K562 (cell line): ENCODE results near the gene HTR4. TPM values are rescaled to one million over a fixed set of nuclear protein-coding genes. Genes with fewer than 3 reads are reported as not detected.

Experiments
- ATAC-seq: fragments of 200-7000 bp; cut with Tn5 transposase; 3 replicates; pipeline ENCODE4 v1.9.1; 2020; ENCODE audit warnings: moderate library complexity
- BruUV-seq: library from RNA; stranded (reverse); fragments of 400-500 nt; replicated peaks from 2 replicates; lab custom pipeline; 2021; lab: Mats Ljungman, UMichigan
- CTCF ChIA-PET: fragments of 300-600 bp; formaldehyde crosslinking; extraction: SDS; loops from one replicate; lab custom pipeline; 2021; ENCODE audit warnings: low intra/inter-chr PET ratio; lab: Yijun Ruan, JAX
- POLR2A ChIA-PET: fragments of 300-600, 350-650 bp; sonication (Branson Sonifier 250); formaldehyde crosslinking; extraction: SDS; loops from one replicate; lab custom pipeline; 2021; ENCODE audit warnings: antibody characterized with exemption, inconsistent platforms; lab: Yijun Ruan, JAX
- DNase-seq, 4 experiments: peaks; one replicate each; pipeline versions ENCODE4 v3.0.0 to v3.0.0-alpha.2; 2011 to 2018; ENCODE audit warnings: low spot score in 3 of 4, mixed read lengths in 3 of 4; ENCODE audit errors: extremely low read depth in 1 of 4
- FAIRE-seq: peaks from 2 replicates; lab custom pipeline; 2011; peaks lifted over from hg19 to GRCh38; lab: Jason Lieb, UNC
- H2AFZ ChIP-seq: 2 replicates; pipeline ENCODE4 v1.6.0; 2011; ENCODE audit warnings: low read depth, low read length, control low read depth, inconsistent platforms
- H3K27ac ChIP-seq: fragments of 200-600 bp; 3 replicates; pipeline ENCODE4 v1.8.0; 2011; ENCODE audit warnings: low read depth, mild to moderate bottlenecking, control low read depth, inconsistent platforms, low read length, moderate library complexity, mixed read lengths; ENCODE audit errors: extremely low read depth
- H3K27me3 ChIP-seq, 2 experiments: fragments of 300-600 bp in 1 of 2; 2 replicates in 1 of 2; 3 replicates in 1 of 2; pipeline versions ENCODE4 v1.6.0 to v1.8.0; 2011; ENCODE audit warnings: inconsistent platforms in 2 of 2, low read length in 2 of 2, mild to moderate bottlenecking in 1 of 2, mixed read lengths in 1 of 2, moderate library complexity in 1 of 2; ENCODE audit not compliant: control insufficient read depth in 2 of 2, insufficient read depth in 2 of 2
- H3K36me3 ChIP-seq: fragments of 300-600 bp; 3 replicates; pipeline ENCODE4 v1.8.0; 2011; ENCODE audit warnings: mild to moderate bottlenecking, low read length, inconsistent platforms; ENCODE audit not compliant: control insufficient read depth, insufficient read depth
- H3K4me1 ChIP-seq, 2 experiments: fragments of 200-600 bp in 1 of 2; replicated peaks in 1 of 2; 2 replicates in 1 of 2; 3 replicates in 1 of 2; pipeline versions ENCODE4 v1.5.1 to v1.8.0; 2011; ENCODE audit warnings: inconsistent platforms in 2 of 2, low read length in 2 of 2, mild to moderate bottlenecking in 1 of 2, mixed read lengths in 1 of 2, moderate library complexity in 1 of 2; ENCODE audit not compliant: control insufficient read depth in 2 of 2, insufficient read depth in 2 of 2
- H3K4me2 ChIP-seq: 2 replicates; pipeline ENCODE4 v1.6.1; 2011; ENCODE audit warnings: low read length, control low read depth, inconsistent platforms, mixed read lengths; ENCODE audit not compliant: insufficient read depth
- H3K4me3 ChIP-seq: fragments of 200-600 bp; sonication (generic), shearing (Covaris generic); 2 replicates; pipeline ENCODE4 v1.5.1; 2016; ENCODE audit warnings: control low read depth, inconsistent platforms
- H3K79me2 ChIP-seq: fragments of 200-600 bp; 3 replicates; pipeline ENCODE4 v1.8.0; 2011; ENCODE audit warnings: low read length, inconsistent platforms; ENCODE audit not compliant: control insufficient read depth, insufficient read depth
- H3K9ac ChIP-seq, 2 experiments: 2 replicates each; pipeline versions ENCODE4 v1.6.0 to v1.6.1; 2011; ENCODE audit warnings: low read depth in 2 of 2, low read length in 2 of 2, control low read depth in 1 of 2, inconsistent platforms in 1 of 2, mild to moderate bottlenecking in 1 of 2, mixed read lengths in 1 of 2; ENCODE audit not compliant: insufficient read depth in 1 of 2
- H3K9me1 ChIP-seq: one replicate; pipeline ENCODE4 v1.6.0; 2011; ENCODE audit warnings: inconsistent platforms, mild to moderate bottlenecking, low read length, moderate library complexity; ENCODE audit not compliant: control insufficient read depth, insufficient read depth
- H3K9me3 ChIP-seq: replicated peaks from 2 replicates; pipeline ENCODE4 v1.5.1; 2011; ENCODE audit warnings: low read depth, low read length, inconsistent platforms; ENCODE audit not compliant: control insufficient read depth, insufficient read depth
- H4K20me1 ChIP-seq: replicated peaks from 2 replicates; pipeline ENCODE4 v1.6.1; 2011; ENCODE audit warnings: low read length, inconsistent platforms, mixed read lengths; ENCODE audit not compliant: control insufficient read depth, insufficient read depth
- ADNP ChIP-seq: fragments of 200-800 bp; sonication (Bioruptor generic); IDR thresholded peaks from 2 replicates; pipeline ENCODE4 v1.6.1; 2016; ENCODE audit warnings: missing genetic modification characterization, missing compliant biosample characterization
- BMI1 ChIP-seq: fragments of 150-350 bp; IDR thresholded peaks from 2 replicates; pipeline ENCODE4 v1.6.1; 2014; ENCODE audit warnings: low read length
- CCAR2 ChIP-seq: fragments of 200-400 bp; formaldehyde crosslinking; IDR thresholded peaks from 2 replicates; pipeline ENCODE4 v1.6.1; 2017; ENCODE audit warnings: mild to moderate bottlenecking, low read depth, low read length
- CREBBP ChIP-seq: IDR thresholded peaks from one replicate; pipeline ENCODE4 v1.6.1; 2012; ENCODE audit warnings: low read depth, mild to moderate bottlenecking, control low read depth, inconsistent platforms, low read length
- E4F1 ChIP-seq: fragments of 250-450 bp; sonication (Bioruptor Pico); IDR thresholded peaks from 2 replicates; pipeline ENCODE4 v1.5.0; 2021; ENCODE audit warnings: mild to moderate bottlenecking, borderline replicate concordance
- HLTF ChIP-seq: fragments of 450-650 bp; IDR thresholded peaks from 2 replicates; pipeline ENCODE4 v1.6.1; 2016
- ILF3 ChIP-seq: fragments of 450-650 bp; IDR thresholded peaks from 2 replicates; pipeline ENCODE4 v1.6.1; 2018; ENCODE audit warnings: antibody characterized with exemption, mild to moderate bottlenecking, moderate library complexity, borderline replicate concordance
- MTA3 ChIP-seq: fragments of 450-650 bp; formaldehyde crosslinking; IDR thresholded peaks from 2 replicates; pipeline ENCODE4 v1.6.1; 2017; ENCODE audit warnings: mild to moderate bottlenecking, borderline replicate concordance
- PHB2 ChIP-seq: fragments of 450-650 bp; IDR thresholded peaks from 2 replicates; pipeline ENCODE4 v1.6.1; 2017; ENCODE audit warnings: low read depth
- SETDB1 ChIP-seq: IDR thresholded peaks from one replicate; pipeline ENCODE4 v1.6.1; 2012; ENCODE audit warnings: low read length, control low read depth, inconsistent platforms
- TSC22D4 ChIP-seq: fragments of 450-650 bp; IDR thresholded peaks from 2 replicates; pipeline ENCODE4 v1.6.1; 2016; ENCODE audit warnings: missing genetic modification characterization, missing biosample characterization, control low read depth
- ZBTB7A ChIP-seq: IDR thresholded peaks from 2 replicates; pipeline ENCODE4 v1.6.1; 2011; ENCODE audit warnings: low read depth, mild to moderate bottlenecking, low read length, moderate library complexity, borderline replicate concordance; ENCODE audit not compliant: control insufficient read depth
- ZNF232 ChIP-seq: sonication (generic); formaldehyde crosslinking; IDR thresholded peaks from 2 replicates; pipeline ENCODE4 v1.8.0; 2022; ENCODE audit warnings: mild to moderate bottlenecking, missing genetic modification reagents
- WGBS: fragments of 100-300 bp; shearing (Covaris generic); methylation state at CpG from one replicate; pipeline ENCODE4 v1.1.6; 2016; ENCODE audit warnings: low coverage, mixed read lengths; ENCODE audit not compliant: insufficient coverage; ENCODE audit errors: missing lambda C conversion rate; 5-methylcytosine and 5-hydroxymethylcytosine counted together
- in situ Hi-C: fragments of 300-500 bp; cut with MboI; formaldehyde crosslinking; loops from 4 replicates; pipeline ENCODE4 v1.15.0; 2018; ENCODE audit warnings: inconsistent platforms, mixed read lengths
- intact Hi-C: fragments of 100-400 bp; cut with micrococcal nuclease; formaldehyde crosslinking; loops from 2 replicates; pipeline ENCODE4 v1.14.2; 2022
- polyA plus RNA-seq, 8 experiments: library from polyadenylated mRNA; depleted of rRNA in 4 of 8; stranded (reverse) in 5 of 8; unstranded in 3 of 8; fragments of >200 nt; fragmentation: Nextera tagmentation in 2 of 8; fragmentation: Illumina TruSeq in 1 of 8; extraction: Ambion mirVana in 2 of 8; extraction: Trizol in 1 of 8; gene quantifications; 2 replicates each; pipeline versions ENCODE4 v1.2.1 to v1.2.3, GENCODE V29; 2011 to 2014; ENCODE audit warnings: inconsistent platforms in 1 of 8, missing spikeins in 1 of 8
- total RNA-seq, 7 experiments: library from RNA; depleted of rRNA in 6 of 7; stranded (reverse); fragments of >200 nt in 6 of 7; fragmentation: Illumina TruSeq in 2 of 7; extraction: Trizol in 2 of 7; gene quantifications; 2 replicates each; pipeline versions ENCODE4 v1.2.1 to v1.2.3, GENCODE V29; 2011 to 2021; ENCODE audit warnings: low replicate concordance in 1 of 7
- TF ChIP-seq, protein P1 (sequence below): fragments of 250-450 bp; sonication (Bioruptor Pico); IDR thresholded peaks from 2 replicates; pipeline ENCODE4 v1.4.0; 2020; ENCODE audit warnings: mild to moderate bottlenecking, moderate library complexity
- TF ChIP-seq, protein P2 (sequence below), 3 experiments: IDR thresholded peaks in 2 of 3; conservative IDR thresholded peaks in 1 of 3; 2 replicates each; pipeline ENCODE4 v1.5.1; 2011 to 2012; ENCODE audit warnings: low read length in 3 of 3, mild to moderate bottlenecking in 3 of 3, control low read depth in 2 of 3, improper control_type of control experiment in 1 of 3, inconsistent platforms in 1 of 3, low read depth in 1 of 3, mixed read lengths in 1 of 3, moderate library complexity in 1 of 3; ENCODE audit not compliant: insufficient read depth in 2 of 3

HTR4 gene
- total and polyA plus RNA-seq, 9 of the 15 experiments (the other 6 are each of a cell fraction or from before 2014, with no cell fraction given), result 0.13 TPM; not detected in 8

- TF ChIP-seq, protein P1, sequence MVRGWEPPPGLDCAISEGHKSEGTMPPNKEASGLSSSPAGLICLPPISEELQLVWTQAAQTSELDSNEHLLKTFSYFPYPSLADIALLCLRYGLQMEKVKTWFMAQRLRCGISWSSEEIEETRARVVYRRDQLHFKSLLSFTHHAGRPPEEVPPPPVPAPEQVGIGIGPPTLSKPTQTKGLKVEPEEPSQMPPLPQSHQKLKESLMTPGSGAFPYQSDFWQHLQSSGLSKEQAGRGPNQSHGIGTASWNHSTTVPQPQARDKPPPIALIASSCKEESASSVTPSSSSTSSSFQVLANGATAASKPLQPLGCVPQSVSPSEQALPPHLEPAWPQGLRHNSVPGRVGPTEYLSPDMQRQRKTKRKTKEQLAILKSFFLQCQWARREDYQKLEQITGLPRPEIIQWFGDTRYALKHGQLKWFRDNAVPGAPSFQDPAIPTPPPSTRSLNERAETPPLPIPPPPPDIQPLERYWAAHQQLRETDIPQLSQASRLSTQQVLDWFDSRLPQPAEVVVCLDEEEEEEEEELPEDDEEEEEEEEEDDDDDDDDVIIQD (CRISPR knock-in tag), result no peak
- TF ChIP-seq, protein P2, sequence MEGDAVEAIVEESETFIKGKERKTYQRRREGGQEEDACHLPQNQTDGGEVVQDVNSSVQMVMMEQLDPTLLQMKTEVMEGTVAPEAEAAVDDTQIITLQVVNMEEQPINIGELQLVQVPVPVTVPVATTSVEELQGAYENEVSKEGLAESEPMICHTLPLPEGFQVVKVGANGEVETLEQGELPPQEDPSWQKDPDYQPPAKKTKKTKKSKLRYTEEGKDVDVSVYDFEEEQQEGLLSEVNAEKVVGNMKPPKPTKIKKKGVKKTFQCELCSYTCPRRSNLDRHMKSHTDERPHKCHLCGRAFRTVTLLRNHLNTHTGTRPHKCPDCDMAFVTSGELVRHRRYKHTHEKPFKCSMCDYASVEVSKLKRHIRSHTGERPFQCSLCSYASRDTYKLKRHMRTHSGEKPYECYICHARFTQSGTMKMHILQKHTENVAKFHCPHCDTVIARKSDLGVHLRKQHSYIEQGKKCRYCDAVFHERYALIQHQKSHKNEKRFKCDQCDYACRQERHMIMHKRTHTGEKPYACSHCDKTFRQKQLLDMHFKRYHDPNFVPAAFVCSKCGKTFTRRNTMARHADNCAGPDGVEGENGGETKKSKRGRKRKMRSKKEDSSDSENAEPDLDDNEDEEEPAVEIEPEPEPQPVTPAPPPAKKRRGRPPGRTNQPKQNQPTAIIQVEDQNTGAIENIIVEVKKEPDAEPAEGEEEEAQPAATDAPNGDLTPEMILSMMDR (IDR thresholded peaks at IDR 0.05 in 2 of 3, conservative IDR thresholded peaks at IDR 0.05 in 1 of 3; ENCODE audit: insufficient read depth in 2 of 3, low read depth in 1 of 3, low read length in 3 of 3), result peak in 2 of 3 experiments; percentile 27 to 50; a peak in 3 of 6 replicates
- no peak for TF ChIP-seq MTA3
- TF ChIP-seq, all 486 proteins: peak for 3
Measured at GRCh38 chr5:148457183-148457620, 197.1 kb downstream of the HTR4 start (continued).

GRCh38 chr5:148455185-148455584 is 199.1 kb downstream of the HTR4 start:
- TF ChIP-seq TSC22D4 (no peak), E4F1 (CRISPR knock-in tag) (no peak), ILF3 (no peak), ZBTB7A (no peak), ADNP (no peak), BMI1 (no peak), ZNF232 (CRISPR knock-in tag) (no peak), HLTF (no peak), CREBBP (no peak), SETDB1 (no peak), CCAR2 (no peak), PHB2 (no peak)
- WGBS, result 13% methylated on average over 6 of the region's 6 CpGs
- no peaks in the 10 kb centered on the region for H3K36me3 ChIP-seq
- H3K27me3 ChIP-seq, result peaks cover 0 to 7% of the 10 kb centered on the region in 2 experiments; a peak in 2 of 5 replicates
- no peaks in the 10 kb centered on the region for H3K4me1 ChIP-seq
- ChIA-PET POLR2A (interaction anchor here (1.7 kb wide), 1 partner anchor 11 kb away, joined by 3 read pairs; no protein-coding TSS in a partner anchor), CTCF (no interaction called here)
- DNase-seq, result no peak
- in situ Hi-C loops, result no loop called here
- ATAC-seq, result no peak
- no peaks in the 10 kb centered on the region for H3K9me3 ChIP-seq
- H3K9me1 ChIP-seq, result no peaks in the 10 kb centered on the region
- intact Hi-C loops, result no loop called here
- no peak for FAIRE-seq
- no TSS peak for BruUV-seq
- H2AFZ ChIP-seq, result no peak overlapping the region
- no peaks in the 10 kb centered on the region for H4K20me1 ChIP-seq
- no peak overlapping the region for H3K4me3 ChIP-seq
- H3K79me2 ChIP-seq, result no peaks in the 10 kb centered on the region
- H3K4me2 ChIP-seq, result no peak overlapping the region
- no peak overlapping the region for H3K27ac ChIP-seq
- no peak overlapping the region for H3K9ac ChIP-seq
